ENCODE results near the gene NTRK2. TPM values are rescaled to one million over a fixed set of nuclear protein-coding genes. Genes with fewer than 3 reads are reported as not detected.

The NTRK2 gene
- polyA plus RNA-seq (2012; ENCODE audit: insufficient read length, low read depth), result 0.04 TPM

GRCh38 chr9:84669288-84670137 lies at the start of gene NTRK2:
Gene NTRK2 (plus strand): TSS chr9:84669729. CDS start chr9:84670749, 1,020 bp downstream.
- no peak for TF ChIP-seq REST (IDR thresholded peaks at IDR 0.05; ENCODE audit: insufficient read depth in 1 of 2, low read depth in 2 of 2, low read length in 2 of 2)
- TF ChIP-seq TAF1 (IDR thresholded peaks at IDR 0.05; ENCODE audit: borderline replicate concordance, insufficient read depth, low read length), result no peak
- TF ChIP-seq SIN3A (IDR thresholded peaks at IDR 0.05; ENCODE audit: borderline replicate concordance, insufficient read depth, low read length), result no peak
- no peak for TF ChIP-seq POLR2AphosphoS5 (IDR thresholded peaks at IDR 0.05; ENCODE audit: low read depth, low read length)

GRCh38 chr9:84620338-84620737 lies 49.2 kb upstream of the NTRK2 start:
- no peak for TF ChIP-seq REST (IDR thresholded peaks at IDR 0.05; ENCODE audit: insufficient read depth in 1 of 2, low read depth in 2 of 2, low read length in 2 of 2)

- TF ChIP-seq POLR2AphosphoS5 (IDR thresholded peaks at IDR 0.05; ENCODE audit: low read depth, low read length), result no peak
- TF ChIP-seq FOXP2 (optimal IDR thresholded peaks at IDR 0.05; ENCODE audit: borderline replicate concordance, extremely low read depth, extremely low read length, insufficient read depth), result no peak
- no peak for TF ChIP-seq REST (IDR thresholded peaks at IDR 0.05; ENCODE audit: insufficient read depth in 1 of 2, low read depth in 2 of 2, low read length in 2 of 2)
- no peak for TF ChIP-seq TAF1 (IDR thresholded peaks at IDR 0.05; ENCODE audit: borderline replicate concordance, insufficient read depth, low read length)
- TF ChIP-seq SIN3A (IDR thresholded peaks at IDR 0.05; ENCODE audit: borderline replicate concordance, insufficient read depth, low read length), result no peak
These were observed 47.7 kb upstream of the NTRK2 start for GRCh38 chr9:84621811-84622210.

- TF ChIP-seq REST (IDR thresholded peaks at IDR 0.05; ENCODE audit: insufficient read depth in 1 of 2, low read depth in 2 of 2, low read length in 2 of 2) (no peak), TAF1 (IDR thresholded peaks at IDR 0.05; ENCODE audit: borderline replicate concordance, insufficient read depth, low read length) (no peak), POLR2AphosphoS5 (IDR thresholded peaks at IDR 0.05; ENCODE audit: low read depth, low read length) (no peak), SIN3A (IDR thresholded peaks at IDR 0.05; ENCODE audit: borderline replicate concordance, insufficient read depth, low read length) (no peak), FOXP2 (optimal IDR thresholded peaks at IDR 0.05; ENCODE audit: borderline replicate concordance, extremely low read depth, extremely low read length, insufficient read depth) (no peak)
These were observed 46.5 kb upstream of the NTRK2 start for GRCh38 chr9:84622981-84623380.

- TF ChIP-seq SIN3A (IDR thresholded peaks at IDR 0.05; ENCODE audit: borderline replicate concordance, insufficient read depth, low read length) (no peak), REST (IDR thresholded peaks at IDR 0.05; ENCODE audit: insufficient read depth in 1 of 2, low read depth in 2 of 2, low read length in 2 of 2) (no peak)
These were observed 33.1 kb upstream of the NTRK2 start for GRCh38 chr9:84636436-84636835.

Measured in PFSK-1 (cell line).